ENCODE measurements around the gene GPC2. TPM values are rescaled to one million over a fixed set of nuclear protein-coding genes. Genes with fewer than 3 reads are reported as not detected.
"Not testable (repeated sequence)": the region's sequence is repeated elsewhere in the genome, so short reads cannot be mapped to it uniquely, and the experiment has no call there.

Gene GPC2
- polyA plus RNA-seq, 1 experiment: 1.9 TPM

- ChIA-PET CTCF (interaction anchor here (1.0 to 9.9 kb wide), 4 partner anchors 8 to 84 kb away, joined by 3 to 147 read pairs (median 8); no protein-coding TSS in a partner anchor), POLR2A (no interaction called here)
- Histone ChIP-seq H3K4me3 (ENCODE audit: low read depth, low read length) (no peak overlapping the region), H3K36me3 (ENCODE audit: control insufficient read depth, insufficient read depth, low read length) (no peaks in the 10 kb centered on the region; the same call in 1 of the 2 replicates), H3K27me3 (ENCODE audit: control insufficient read depth, insufficient read depth, low read length) (no peaks in the 10 kb centered on the region)
- TF ChIP-seq CTCF (IDR thresholded peaks at IDR 0.05; ENCODE audit: insufficient read depth, low read depth, low read length): no peak
- DNase-seq (ENCODE audit: low read depth): no peak
Observed at GRCh38 chr7:100215895-100216294, 38.7 kb upstream of the GPC2 start.

GRCh38 chr7:100214356-100214755, 37.2 kb upstream of the GPC2 start:
- H3K4me3 ChIP-seq (ENCODE audit: low read depth, low read length); H3K36me3 ChIP-seq (ENCODE audit: control insufficient read depth, insufficient read depth, low read length); DNase-seq (ENCODE audit: low read depth); POLR2A ChIA-PET; H3K27me3 ChIP-seq (ENCODE audit: control insufficient read depth, insufficient read depth, low read length): not testable (repeated sequence)
- CTCF ChIA-PET: interaction anchor here (9.9 kb wide), 1 partner anchor 82 kb away, joined by 147 read pairs; no protein-coding TSS in a partner anchor

- ChIA-PET POLR2A (no interaction called here), CTCF (interaction anchor here (9.9 kb wide), 1 partner anchor 82 kb away, joined by 147 read pairs; no protein-coding TSS in a partner anchor)
- H3K4me3 ChIP-seq (ENCODE audit: low read depth, low read length): no peak overlapping the region
- no peak for DNase-seq (ENCODE audit: low read depth)
- no peaks in the 10 kb centered on the region for H3K36me3 ChIP-seq (ENCODE audit: control insufficient read depth, insufficient read depth, low read length)
- no peaks in the 10 kb centered on the region for H3K27me3 ChIP-seq (ENCODE audit: control insufficient read depth, insufficient read depth, low read length)
- no peak for TF ChIP-seq CTCF (IDR thresholded peaks at IDR 0.05; ENCODE audit: insufficient read depth, low read depth, low read length)
Observed at GRCh38 chr7:100213672-100214071, 36.5 kb upstream of the GPC2 start.

- DNase-seq (ENCODE audit: low read depth): no peak
- no peak overlapping the region for H3K4me3 ChIP-seq (ENCODE audit: low read depth, low read length)
- ChIA-PET CTCF (interaction anchor here (9.9 kb wide), 1 partner anchor 81 kb away, joined by 147 read pairs; no protein-coding TSS in a partner anchor), POLR2A (no interaction called here)
- no peaks in the 10 kb centered on the region for H3K27me3 ChIP-seq (ENCODE audit: control insufficient read depth, insufficient read depth, low read length)
- TF ChIP-seq CTCF (IDR thresholded peaks at IDR 0.05; ENCODE audit: insufficient read depth, low read depth, low read length): no peak
- H3K36me3 ChIP-seq (ENCODE audit: control insufficient read depth, insufficient read depth, low read length): no peaks in the 10 kb centered on the region
Observed at GRCh38 chr7:100212631-100213286, 35.6 kb upstream of the GPC2 start.

GRCh38 chr7:100211342-100211780, 34.2 kb upstream of the GPC2 start:
- CTCF ChIA-PET: interaction anchor here (1.4 to 1.6 kb wide), 2 partner anchors 9 to 218 kb away, joined by 3 to 4 read pairs; no protein-coding TSS in a partner anchor
- TF ChIP-seq CTCF (IDR thresholded peaks at IDR 0.05; ENCODE audit: insufficient read depth, low read depth, low read length): no peak
- DNase-seq (ENCODE audit: low read depth): no peak
- H3K4me3 ChIP-seq (ENCODE audit: low read depth, low read length): no peak overlapping the region
- no peaks in the 10 kb centered on the region for H3K36me3 ChIP-seq (ENCODE audit: control insufficient read depth, insufficient read depth, low read length)
- POLR2A ChIA-PET: no interaction called here
- H3K27me3 ChIP-seq (ENCODE audit: control insufficient read depth, insufficient read depth, low read length): no peaks in the 10 kb centered on the region
